A549 (cell line): ENCODE measurements around the gene UBE2O. TPM values are rescaled to one million over a fixed set of nuclear protein-coding genes. Genes with fewer than 3 reads are reported as not detected.

Experiments used
- ATAC-seq, 2 experiments: fragments of 200-7000 bp in 1 of 2; fragments of >200 bp in 1 of 2; cut with Nextera tagmentation in 1 of 2; cut with Tn5 transposase in 1 of 2; 3 replicates each; pipeline versions ENCODE4 v1.8.0 to v1.9.1; 2018 to 2020; ENCODE audit warnings: mild to moderate bottlenecking in 1 of 2, moderate library complexity in 1 of 2
- CTCF ChIA-PET: fragments of 300-600 bp; sonication (Branson Sonifier 250); formaldehyde crosslinking; extraction: SDS; loops from one replicate; lab custom pipeline; 2021; ENCODE audit warnings: antibody characterized with exemption, inconsistent platforms; lab: Yijun Ruan, JAX
- POLR2A ChIA-PET: fragments of 350-600 bp; formaldehyde crosslinking; extraction: SDS; loops from one replicate; lab custom pipeline; 2021; ENCODE audit warnings: antibody characterized with exemption, inconsistent platforms; lab: Yijun Ruan, JAX
- DNase-seq, 2 experiments: peaks; one replicate each; pipeline versions ENCODE4 v3.0.0 to v3.0.0-alpha.2; 2011 to 2016; ENCODE audit warnings: low read depth in 1 of 2, low spot score in 1 of 2
- FAIRE-seq: peaks from 2 replicates; lab custom pipeline; 2011; peaks lifted over from hg19 to GRCh38; lab: Jason Lieb, UNC
- H3K27ac ChIP-seq, 2 experiments: fragments of >200 bp; sonication (Bioruptor Twin); formaldehyde crosslinking; 3 replicates each; pipeline ENCODE4 v1.5.1; 2016 to 2017
- H3K4me1 ChIP-seq: fragments of >200 bp; sonication (Bioruptor Twin); formaldehyde crosslinking; 3 replicates; pipeline ENCODE4 v1.6.1; 2016
- H3K4me2 ChIP-seq: fragments of >200 bp; sonication (Bioruptor Twin); formaldehyde crosslinking; 3 replicates; pipeline ENCODE4 v1.6.1; 2016
- H3K4me3 ChIP-seq: fragments of >200 bp; sonication (Bioruptor Twin); formaldehyde crosslinking; 3 replicates; pipeline ENCODE4 v1.5.1; 2016
- H3K9me3 ChIP-seq: fragments of >200 bp; sonication (Bioruptor Twin); formaldehyde crosslinking; 3 replicates; pipeline ENCODE4 v1.6.1; 2016
- CEBPB ChIP-seq, 2 experiments: fragments of >200 bp in 1 of 2; sonication (Bioruptor Twin) in 1 of 2; formaldehyde crosslinking in 1 of 2; IDR thresholded peaks; 2 replicates each; pipeline ENCODE4 v1.6.1; 2012 to 2016
- FOXS1 ChIP-seq: fragments of 250-450 bp; sonication (Bioruptor Pico); IDR thresholded peaks from 2 replicates; pipeline ENCODE4 v1.5.0; 2020; ENCODE audit warnings: mild to moderate bottlenecking, moderate library complexity
- HOXA7 ChIP-seq: fragments of 250-450 bp; sonication (Bioruptor Pico); IDR thresholded peaks from 2 replicates; pipeline ENCODE4 v1.5.0; 2020; ENCODE audit warnings: mild to moderate bottlenecking, moderate library complexity
- JUNB ChIP-seq: fragments of >200 bp; sonication (Bioruptor Twin); formaldehyde crosslinking; IDR thresholded peaks from 2 replicates; pipeline ENCODE4 v1.6.1; 2016
- KDM5A ChIP-seq: fragments of 200-600 bp; sonication (generic); IDR thresholded peaks from 2 replicates; pipeline ENCODE4 v1.6.1; 2016; ENCODE audit warnings: antibody characterized with exemption, mild to moderate bottlenecking
- MAZ ChIP-seq: fragments of 150-350 bp; IDR thresholded peaks from 2 replicates; pipeline ENCODE4 v1.6.1; 2014; ENCODE audit warnings: antibody characterized with exemption, low read depth, low read length, borderline replicate concordance
- MYC ChIP-seq: IDR thresholded peaks from 2 replicates; pipeline ENCODE4 v1.6.1; 2012; ENCODE audit warnings: mild to moderate bottlenecking, inconsistent platforms, low read length, improper control_type of control experiment, borderline replicate concordance
- NR3C1 ChIP-seq: fragments of >200 bp; sonication (Bioruptor Twin); formaldehyde crosslinking; IDR thresholded peaks from 3 replicates; pipeline ENCODE4 v1.6.1; 2017
- PHF8 ChIP-seq: fragments of 200-600 bp; sonication (generic); IDR thresholded peaks from 2 replicates; pipeline ENCODE4 v1.6.1; 2016; ENCODE audit warnings: low read depth, mild to moderate bottlenecking, antibody characterized with exemption, moderate library complexity, borderline replicate concordance
- RFX5 ChIP-seq: fragments of 450-650 bp; IDR thresholded peaks from 2 replicates; pipeline ENCODE4 v1.7.1; 2014; ENCODE audit warnings: antibody characterized with exemption, mild to moderate bottlenecking, moderate library complexity
- RNF2 ChIP-seq: fragments of 200-600 bp; sonication (generic); IDR thresholded peaks from 2 replicates; pipeline ENCODE4 v1.6.1; 2016; ENCODE audit warnings: low read depth, mild to moderate bottlenecking, antibody characterized with exemption, moderate library complexity, borderline replicate concordance
- ZC3H11A ChIP-seq: fragments of 450-650 bp; IDR thresholded peaks from 2 replicates; pipeline ENCODE4 v1.6.1; 2014; ENCODE audit warnings: antibody characterized with exemption, mild to moderate bottlenecking
- ZFP36 ChIP-seq: fragments of 450-650 bp; IDR thresholded peaks from 2 replicates; pipeline ENCODE4 v1.6.1; 2014; ENCODE audit warnings: borderline replicate concordance; ENCODE audit not compliant: partially characterized antibody
- ZSCAN20 ChIP-seq: fragments of 250-450 bp; sonication (Bioruptor Pico); IDR thresholded peaks from 2 replicates; pipeline ENCODE4 v1.8.0; 2022; ENCODE audit warnings: mild to moderate bottlenecking, moderate library complexity
- WGBS: methylation state at CpG from one replicate; pipeline ENCODE4 v1.1.6; 2017; ENCODE audit errors: missing lambda C conversion rate; 5-methylcytosine and 5-hydroxymethylcytosine counted together
- polyA plus RNA-seq, 4 experiments: library from polyadenylated mRNA; depleted of rRNA in 3 of 4; stranded (reverse); fragments of >200 nt; fragmentation: RNase III in 1 of 4; extraction: RNeasy Plus Mini Kit Qiagen cat#74134 plus additional on column Dnase treatment in 1 of 4; gene quantifications; 2 replicates in 3 of 4; 3 replicates in 1 of 4; pipeline ENCODE4 v1.2.3, GENCODE V29; 2011 to 2017
- TF ChIP-seq, protein P1 (sequence below): fragments of 150-350 bp; IDR thresholded peaks from 2 replicates; pipeline ENCODE4 v1.6.1; 2014; ENCODE audit warnings: low read depth, mild to moderate bottlenecking, low read length
- TF ChIP-seq, protein P2 (sequence below): fragments of 250-450 bp; sonication (Bioruptor Pico); IDR thresholded peaks from 2 replicates; pipeline ENCODE4 v1.5.0; 2021; ENCODE audit warnings: mild to moderate bottlenecking, moderate library complexity, borderline replicate concordance
- TF ChIP-seq, protein P3 (sequence below): fragments of >200 bp; sonication (Bioruptor Twin); formaldehyde crosslinking; IDR thresholded peaks from 3 replicates; pipeline ENCODE4 v1.6.1; 2016
- TF ChIP-seq, protein P4 (sequence below): fragments of >200 bp; sonication (Bioruptor Twin); formaldehyde crosslinking; IDR thresholded peaks from 3 replicates; pipeline ENCODE4 v1.5.1; 2016
- TF ChIP-seq, protein P5 (sequence below): IDR thresholded peaks from 2 replicates; pipeline ENCODE4 v1.6.1; 2012

UBE2O gene
- polyA plus RNA-seq, 2 of the 4 experiments (the other 2 are of a cell fraction), result 22.0 to 25.7 TPM

DNA sequence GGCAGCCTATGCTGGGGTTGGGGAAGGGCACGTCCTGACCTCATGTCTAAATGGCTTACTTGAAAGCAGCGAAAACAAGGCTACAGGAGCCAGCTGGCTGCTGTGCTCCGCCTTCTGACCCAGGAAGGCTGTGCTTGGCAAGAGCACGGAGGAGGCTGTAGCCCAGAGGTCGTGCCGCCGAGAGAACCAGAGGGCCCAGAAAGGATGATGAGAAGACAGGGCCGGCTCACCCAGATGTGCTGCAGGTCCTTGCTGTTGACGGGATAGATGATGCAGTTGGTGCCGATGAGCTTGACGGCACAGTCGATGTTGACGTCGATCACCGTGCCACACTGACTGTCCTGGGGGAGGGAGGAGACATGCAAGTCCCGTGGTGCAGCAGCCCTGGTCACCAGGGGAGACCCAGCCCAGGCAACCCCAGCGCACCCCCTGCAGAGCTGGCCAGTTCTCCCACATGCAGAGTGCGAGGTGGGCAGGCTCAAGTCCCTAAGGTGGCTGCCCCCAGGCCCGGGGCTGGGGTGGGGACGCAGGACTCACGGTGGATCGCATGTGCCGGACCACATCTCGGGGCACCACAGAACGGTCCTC lies 47.9 kb downstream of the UBE2O start:
- Histone ChIP-seq H3K4me2 (no peak overlapping the region), H3K4me3 (no peak overlapping the region), H3K4me1 (no peaks in the 10 kb centered on the region), H3K9me3 (no peaks in the 10 kb centered on the region), H3K27ac (no peak overlapping the region)
- no peak for TF ChIP-seq CEBPB (IDR thresholded peaks at IDR 0.05)
- TF ChIP-seq, protein P1, sequence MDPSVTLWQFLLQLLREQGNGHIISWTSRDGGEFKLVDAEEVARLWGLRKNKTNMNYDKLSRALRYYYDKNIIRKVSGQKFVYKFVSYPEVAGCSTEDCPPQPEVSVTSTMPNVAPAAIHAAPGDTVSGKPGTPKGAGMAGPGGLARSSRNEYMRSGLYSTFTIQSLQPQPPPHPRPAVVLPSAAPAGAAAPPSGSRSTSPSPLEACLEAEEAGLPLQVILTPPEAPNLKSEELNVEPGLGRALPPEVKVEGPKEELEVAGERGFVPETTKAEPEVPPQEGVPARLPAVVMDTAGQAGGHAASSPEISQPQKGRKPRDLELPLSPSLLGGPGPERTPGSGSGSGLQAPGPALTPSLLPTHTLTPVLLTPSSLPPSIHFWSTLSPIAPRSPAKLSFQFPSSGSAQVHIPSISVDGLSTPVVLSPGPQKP, result no peak
- TF ChIP-seq MAZ, result no peak
- TF ChIP-seq MYC, result no peak
- TF ChIP-seq, protein P2, sequence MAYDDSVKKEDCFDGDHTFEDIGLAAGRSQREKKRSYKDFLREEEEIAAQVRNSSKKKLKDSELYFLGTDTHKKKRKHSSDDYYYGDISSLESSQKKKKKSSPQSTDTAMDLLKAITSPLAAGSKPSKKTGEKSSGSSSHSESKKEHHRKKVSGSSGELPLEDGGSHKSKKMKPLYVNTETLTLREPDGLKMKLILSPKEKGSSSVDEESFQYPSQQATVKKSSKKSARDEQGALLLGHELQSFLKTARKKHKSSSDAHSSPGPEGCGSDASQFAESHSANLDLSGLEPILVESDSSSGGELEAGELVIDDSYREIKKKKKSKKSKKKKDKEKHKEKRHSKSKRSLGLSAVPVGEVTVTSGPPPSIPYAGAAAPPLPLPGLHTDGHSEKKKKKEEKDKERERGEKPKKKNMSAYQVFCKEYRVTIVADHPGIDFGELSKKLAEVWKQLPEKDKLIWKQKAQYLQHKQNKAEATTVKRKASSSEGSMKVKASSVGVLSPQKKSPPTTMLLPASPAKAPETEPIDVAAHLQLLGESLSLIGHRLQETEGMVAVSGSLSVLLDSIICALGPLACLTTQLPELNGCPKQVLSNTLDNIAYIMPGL, result no peak
- TF ChIP-seq ZSCAN20 (CRISPR knock-in tag), result no peak
- TF ChIP-seq KDM5A, result no peak
- ChIA-PET CTCF (interaction anchor here (0.6 to 43.2 kb wide), 10 partner anchors 3 to 391 kb away, joined by 3 to 1107 read pairs (median 10); partner anchors contain the start of genes AANAT, SPHK1 and UBE2O), POLR2A (no interaction called here)
- 93% methylated on average over 24 of the region's 25 CpGs for WGBS
- ATAC-seq, result no peak
- no peak for FAIRE-seq
- DNase-seq, result no peak

DNA sequence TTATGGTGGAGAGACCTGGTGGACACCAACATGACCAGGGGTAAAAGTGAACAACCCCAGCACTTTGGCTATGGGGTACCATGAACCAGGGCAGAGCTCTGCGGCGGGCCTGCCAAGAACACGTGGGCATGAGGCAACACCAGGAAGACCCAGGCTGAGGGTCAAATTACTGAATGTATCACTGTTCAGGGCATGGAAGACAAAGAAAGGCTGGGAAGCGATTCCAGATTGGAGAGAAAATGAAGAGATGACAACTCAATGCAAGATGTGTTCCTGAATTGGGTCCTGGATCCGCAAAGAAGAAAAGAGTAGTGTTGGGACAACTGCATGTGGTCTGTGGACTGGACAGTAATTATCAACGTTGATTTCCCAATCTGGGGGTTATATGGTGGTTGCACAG lies 48.7 kb downstream of the UBE2O start:
- Histone ChIP-seq H3K27ac (no peak overlapping the region), H3K4me1 (no peaks in the 10 kb centered on the region), H3K9me3 (no peaks in the 10 kb centered on the region), H3K4me3 (no peak overlapping the region), H3K4me2 (no peak overlapping the region)
- DNase-seq, result no peak
- ChIA-PET CTCF (interaction anchor here (0.7 to 43.2 kb wide), 11 partner anchors 4 to 308 kb away, joined by 3 to 1107 read pairs (median 14); partner anchors contain the start of genes AANAT, PRPSAP1, SPHK1 and UBE2O), POLR2A (no interaction called here)
- ATAC-seq, result no peak
- WGBS, result 96% methylated on average over 6 of the region's 6 CpGs
- TF ChIP-seq, protein P3, sequence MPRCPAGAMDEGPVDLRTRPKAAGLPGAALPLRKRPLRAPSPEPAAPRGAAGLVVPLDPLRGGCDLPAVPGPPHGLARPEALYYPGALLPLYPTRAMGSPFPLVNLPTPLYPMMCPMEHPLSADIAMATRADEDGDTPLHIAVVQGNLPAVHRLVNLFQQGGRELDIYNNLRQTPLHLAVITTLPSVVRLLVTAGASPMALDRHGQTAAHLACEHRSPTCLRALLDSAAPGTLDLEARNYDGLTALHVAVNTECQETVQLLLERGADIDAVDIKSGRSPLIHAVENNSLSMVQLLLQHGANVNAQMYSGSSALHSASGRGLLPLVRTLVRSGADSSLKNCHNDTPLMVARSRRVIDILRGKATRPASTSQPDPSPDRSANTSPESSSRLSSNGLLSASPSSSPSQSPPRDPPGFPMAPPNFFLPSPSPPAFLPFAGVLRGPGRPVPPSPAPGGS, result no peak
- no peak for TF ChIP-seq FOXS1 (CRISPR knock-in tag)
- TF ChIP-seq RFX5, result no peak
- TF ChIP-seq PHF8, result no peak
- no peak for TF ChIP-seq JUNB
- TF ChIP-seq RNF2, result no peak
- no peak for TF ChIP-seq ZFP36
- no peak for TF ChIP-seq HOXA7
- TF ChIP-seq, protein P4, sequence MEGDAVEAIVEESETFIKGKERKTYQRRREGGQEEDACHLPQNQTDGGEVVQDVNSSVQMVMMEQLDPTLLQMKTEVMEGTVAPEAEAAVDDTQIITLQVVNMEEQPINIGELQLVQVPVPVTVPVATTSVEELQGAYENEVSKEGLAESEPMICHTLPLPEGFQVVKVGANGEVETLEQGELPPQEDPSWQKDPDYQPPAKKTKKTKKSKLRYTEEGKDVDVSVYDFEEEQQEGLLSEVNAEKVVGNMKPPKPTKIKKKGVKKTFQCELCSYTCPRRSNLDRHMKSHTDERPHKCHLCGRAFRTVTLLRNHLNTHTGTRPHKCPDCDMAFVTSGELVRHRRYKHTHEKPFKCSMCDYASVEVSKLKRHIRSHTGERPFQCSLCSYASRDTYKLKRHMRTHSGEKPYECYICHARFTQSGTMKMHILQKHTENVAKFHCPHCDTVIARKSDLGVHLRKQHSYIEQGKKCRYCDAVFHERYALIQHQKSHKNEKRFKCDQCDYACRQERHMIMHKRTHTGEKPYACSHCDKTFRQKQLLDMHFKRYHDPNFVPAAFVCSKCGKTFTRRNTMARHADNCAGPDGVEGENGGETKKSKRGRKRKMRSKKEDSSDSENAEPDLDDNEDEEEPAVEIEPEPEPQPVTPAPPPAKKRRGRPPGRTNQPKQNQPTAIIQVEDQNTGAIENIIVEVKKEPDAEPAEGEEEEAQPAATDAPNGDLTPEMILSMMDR, result no peak
- TF ChIP-seq, protein P2, result no peak
- TF ChIP-seq, protein P5, sequence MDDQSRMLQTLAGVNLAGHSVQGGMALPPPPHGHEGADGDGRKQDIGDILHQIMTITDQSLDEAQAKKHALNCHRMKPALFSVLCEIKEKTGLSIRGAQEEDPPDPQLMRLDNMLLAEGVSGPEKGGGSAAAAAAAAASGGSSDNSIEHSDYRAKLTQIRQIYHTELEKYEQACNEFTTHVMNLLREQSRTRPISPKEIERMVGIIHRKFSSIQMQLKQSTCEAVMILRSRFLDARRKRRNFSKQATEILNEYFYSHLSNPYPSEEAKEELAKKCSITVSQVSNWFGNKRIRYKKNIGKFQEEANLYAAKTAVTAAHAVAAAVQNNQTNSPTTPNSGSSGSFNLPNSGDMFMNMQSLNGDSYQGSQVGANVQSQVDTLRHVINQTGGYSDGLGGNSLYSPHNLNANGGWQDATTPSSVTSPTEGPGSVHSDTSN, result no peak
- no peak for TF ChIP-seq ZC3H11A
- no peak for TF ChIP-seq NR3C1
- FAIRE-seq, result no peak
